HG02571 (cell line): ENCODE data around the gene CLIC4.
"Not testable (repeated sequence)": the region's sequence is repeated elsewhere in the genome, so short reads cannot be mapped to it uniquely, and the experiment has no call there.

Source experiments
- ATAC-seq: cut with Tn5 transposase; IDR thresholded peaks from one replicate; pipeline ENCODE4 v1.9.1; 2021; ENCODE audit warnings: mild to moderate bottlenecking, moderate library complexity; ENCODE audit not compliant: unreplicated experiment

Gene CLIC4

GRCh38 chr1:24743404-24744211 is 1.6 kb upstream of the CLIC4 start:
- ATAC-seq: no peak

- peak; percentile 6 for ATAC-seq
These were observed 615 bp downstream of the CLIC4 start for GRCh38 chr1:24745711-24746413.

- no peak for ATAC-seq
These were observed 3.2 kb downstream of the CLIC4 start for GRCh38 chr1:24748191-24749121.

- no peak for ATAC-seq
These were observed 4.0 kb downstream of the CLIC4 start for GRCh38 chr1:24749252-24749651.

GRCh38 chr1:24749886-24750285 is 4.6 kb downstream of the CLIC4 start:
- no peak for ATAC-seq

GRCh38 chr1:24751833-24752232 is 6.6 kb downstream of the CLIC4 start:
- no peak for ATAC-seq

- ATAC-seq: no peak
These were observed 7.1 kb downstream of the CLIC4 start for GRCh38 chr1:24752305-24752704.

GRCh38 chr1:24754229-24754628 is 9.0 kb downstream of the CLIC4 start:
- no peak for ATAC-seq

- not testable (repeated sequence) for ATAC-seq
These were observed 10.1 kb downstream of the CLIC4 start for GRCh38 chr1:24755323-24755722.

GRCh38 chr1:24756395-24756794 is 11.1 kb downstream of the CLIC4 start:
- ATAC-seq: no peak

- ATAC-seq: no peak
These were observed 14.2 kb downstream of the CLIC4 start for GRCh38 chr1:24759492-24759891.

GRCh38 chr1:24761582-24761981 is 16.3 kb downstream of the CLIC4 start:
- ATAC-seq: no peak

- ATAC-seq: no peak
These were observed 17.0 kb downstream of the CLIC4 start for GRCh38 chr1:24762133-24762676.

GRCh38 chr1:24763671-24764070 is 18.4 kb downstream of the CLIC4 start:
- no peak for ATAC-seq

- ATAC-seq: no peak
These were observed 19.2 kb downstream of the CLIC4 start for GRCh38 chr1:24764439-24764838.

- ATAC-seq: no peak
These were observed 19.6 kb downstream of the CLIC4 start for GRCh38 chr1:24764848-24765247.

GRCh38 chr1:24765308-24765988 is 20.2 kb downstream of the CLIC4 start:
- ATAC-seq: no peak

GRCh38 chr1:24767351-24767750 is 22.1 kb downstream of the CLIC4 start:
- ATAC-seq: no peak

- ATAC-seq: no peak
These were observed 23.8 kb downstream of the CLIC4 start for GRCh38 chr1:24768873-24769605.
